NOMO-1 (cell line): ENCODE measurements around the gene MUC5AC.
"Not testable (repeated sequence)": the region's sequence is repeated elsewhere in the genome, so short reads cannot be mapped to it uniquely, and the experiment has no call there.

Experiments used
- DNase-seq, 2 experiments: peaks; one replicate each; lab custom pipeline; 2025; ENCODE audit not compliant: unreplicated experiment in 2 of 2; lab: John Stamatoyannopoulos, UW

Gene MUC5AC

DNA sequence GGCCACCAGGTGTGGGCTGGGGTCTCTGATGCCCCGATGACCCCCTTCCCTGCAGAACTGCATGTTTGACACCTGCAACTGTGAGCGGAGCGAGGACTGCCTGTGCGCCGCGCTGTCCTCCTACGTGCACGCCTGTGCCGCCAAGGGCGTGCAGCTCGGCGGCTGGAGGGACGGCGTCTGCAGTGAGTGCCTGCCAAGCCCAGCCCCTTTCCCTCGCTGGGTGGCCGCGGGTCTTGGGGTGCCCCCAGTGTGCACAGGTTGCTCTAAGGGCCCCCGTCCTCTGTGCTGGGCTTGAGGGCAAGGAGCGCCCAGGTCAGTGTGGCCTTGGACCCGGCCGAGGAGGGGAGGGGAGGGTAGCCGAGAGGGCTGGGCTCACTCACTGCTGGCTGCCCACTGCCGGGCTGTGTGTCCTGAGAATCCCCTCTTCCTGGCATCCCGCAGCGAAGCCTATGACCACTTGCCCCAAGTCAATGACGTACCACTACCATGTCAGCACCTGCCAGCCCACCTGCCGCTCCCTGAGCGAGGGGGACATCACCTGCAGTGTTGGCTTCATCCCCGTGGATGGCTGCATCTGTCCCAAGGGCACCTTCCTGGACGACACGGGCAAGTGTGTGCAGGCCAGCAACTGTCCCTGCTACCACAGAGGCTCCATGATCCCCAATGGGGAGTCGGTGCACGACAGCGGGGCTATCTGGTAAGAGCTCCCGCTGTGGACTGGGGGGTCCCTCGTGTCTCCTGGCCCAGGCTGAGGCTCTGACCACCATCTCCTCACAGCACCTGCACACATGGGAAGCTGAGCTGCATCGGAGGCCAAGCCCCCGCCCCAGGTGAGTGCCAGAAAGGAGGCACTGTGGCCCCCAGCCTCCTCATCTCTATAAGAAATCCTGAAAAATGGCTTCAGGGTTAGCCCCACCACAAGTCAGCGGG, 17.0 kb downstream of the MUC5AC start:
- no peak for DNase-seq

DNA sequence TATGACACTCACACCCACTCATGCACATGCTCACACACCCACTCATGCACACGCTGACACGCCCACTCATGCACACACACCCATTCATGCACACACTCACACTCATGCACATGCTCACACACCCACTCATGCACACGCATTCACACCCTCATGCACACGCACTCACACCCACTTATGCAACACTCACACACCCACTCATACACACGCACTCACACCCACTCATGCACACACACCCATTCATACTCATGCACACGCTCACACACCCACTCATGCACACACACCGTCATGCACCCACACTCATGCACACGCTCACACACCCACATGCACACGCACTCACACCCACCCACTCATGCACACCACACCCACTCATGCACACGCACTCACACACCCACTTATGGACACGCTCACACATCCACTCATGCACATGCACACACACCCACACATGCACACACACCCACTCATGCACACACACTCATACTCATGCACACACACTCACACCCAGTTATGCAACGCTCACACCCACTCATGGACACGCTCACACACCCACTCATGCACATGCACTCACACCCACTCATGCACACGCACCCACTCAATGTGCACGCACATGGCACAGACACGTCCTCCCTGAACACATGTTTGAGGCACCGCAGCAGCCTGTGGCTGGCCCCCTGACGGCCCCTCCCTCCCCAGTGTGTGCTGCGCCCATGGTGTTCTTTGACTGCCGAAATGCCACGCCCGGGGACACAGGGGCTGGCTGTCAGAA, 17.9 kb downstream of the MUC5AC start:
- no peak for DNase-seq

DNA sequence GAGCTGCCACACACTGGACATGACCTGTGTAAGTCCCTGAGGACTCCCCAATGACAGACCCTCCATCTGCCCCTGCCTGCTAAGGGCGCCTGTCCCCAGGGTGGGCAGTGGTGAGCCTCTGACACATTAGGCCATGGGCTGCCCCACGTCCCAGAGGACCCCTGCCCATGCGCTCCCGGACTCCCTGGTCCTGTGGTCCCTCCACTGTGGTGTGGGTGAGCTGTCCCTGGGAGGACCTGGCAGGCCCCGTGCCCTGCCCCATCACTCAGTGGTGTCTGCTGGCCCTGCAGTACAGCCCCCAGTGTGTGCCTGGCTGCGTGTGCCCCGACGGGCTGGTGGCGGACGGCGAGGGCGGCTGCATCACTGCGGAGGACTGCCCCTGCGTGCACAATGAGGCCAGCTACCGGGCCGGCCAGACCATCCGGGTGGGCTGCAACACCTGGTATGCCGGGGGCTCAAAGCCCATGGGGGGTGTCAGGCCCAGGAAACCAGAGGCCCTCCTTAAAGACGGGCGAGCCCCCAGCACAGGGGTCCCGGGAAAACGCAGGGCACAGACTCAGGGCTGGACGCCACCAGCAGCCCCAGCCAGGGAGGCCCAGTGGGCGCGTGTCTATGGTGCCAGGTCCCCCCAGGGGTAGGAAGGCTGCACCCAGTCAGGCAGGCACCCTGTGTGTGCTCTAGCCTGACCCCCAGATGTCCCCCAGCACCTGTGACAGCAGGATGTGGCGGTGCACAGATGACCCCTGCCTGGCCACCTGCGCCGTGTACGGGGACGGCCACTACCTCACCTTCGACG, 18.7 kb downstream of the MUC5AC start:
- DNase-seq: no peak

DNA sequence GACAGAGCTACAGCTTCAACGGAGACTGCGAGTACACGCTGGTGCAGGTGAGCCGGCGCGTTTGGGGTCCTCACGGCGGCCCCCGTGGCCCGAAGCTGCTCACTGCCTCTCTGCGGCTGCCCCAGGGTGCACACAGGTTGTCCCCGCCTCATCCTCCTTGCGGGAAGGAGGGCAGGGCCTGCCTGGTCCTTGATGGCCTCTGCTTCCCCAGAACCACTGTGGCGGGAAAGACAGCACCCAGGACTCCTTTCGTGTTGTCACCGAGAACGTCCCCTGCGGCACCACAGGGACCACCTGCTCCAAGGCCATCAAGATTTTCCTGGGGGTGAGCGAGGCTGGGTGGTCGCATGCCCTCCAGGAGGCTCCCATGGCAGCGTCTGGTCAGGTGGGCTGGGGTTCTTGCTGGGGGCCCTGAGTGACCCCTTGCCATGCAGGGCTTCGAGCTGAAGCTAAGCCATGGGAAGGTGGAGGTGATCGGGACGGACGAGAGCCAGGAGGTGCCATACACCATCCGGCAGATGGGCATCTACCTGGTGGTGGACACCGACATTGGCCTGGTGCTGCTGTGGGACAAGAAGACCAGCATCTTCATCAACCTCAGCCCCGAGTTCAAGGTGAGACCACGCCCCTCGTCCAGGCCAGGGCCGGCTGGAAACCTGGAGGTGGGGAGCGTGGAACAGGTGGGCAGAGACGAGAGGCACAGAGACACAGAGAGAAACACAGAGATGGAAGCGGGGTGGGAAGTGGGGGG, 19.4 kb downstream of the MUC5AC start:
- no peak for DNase-seq

DNA sequence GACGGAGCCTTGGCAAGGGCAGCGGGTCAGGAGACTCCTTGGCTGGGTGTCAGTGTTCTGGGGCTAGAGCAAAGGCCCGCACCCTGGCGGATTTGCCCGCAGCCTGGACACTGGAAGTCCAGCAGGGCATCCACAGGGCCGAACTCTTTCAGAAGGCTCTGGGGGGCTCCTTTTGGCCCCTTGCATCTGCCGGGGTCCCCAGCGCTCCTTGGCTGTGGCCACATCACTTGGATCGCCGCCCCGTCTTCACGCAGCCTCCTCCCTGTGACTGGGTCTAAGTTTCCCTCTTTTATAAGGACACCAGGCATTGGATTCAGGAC, 20.0 kb downstream of the MUC5AC start:
- no peak for DNase-seq

DNA sequence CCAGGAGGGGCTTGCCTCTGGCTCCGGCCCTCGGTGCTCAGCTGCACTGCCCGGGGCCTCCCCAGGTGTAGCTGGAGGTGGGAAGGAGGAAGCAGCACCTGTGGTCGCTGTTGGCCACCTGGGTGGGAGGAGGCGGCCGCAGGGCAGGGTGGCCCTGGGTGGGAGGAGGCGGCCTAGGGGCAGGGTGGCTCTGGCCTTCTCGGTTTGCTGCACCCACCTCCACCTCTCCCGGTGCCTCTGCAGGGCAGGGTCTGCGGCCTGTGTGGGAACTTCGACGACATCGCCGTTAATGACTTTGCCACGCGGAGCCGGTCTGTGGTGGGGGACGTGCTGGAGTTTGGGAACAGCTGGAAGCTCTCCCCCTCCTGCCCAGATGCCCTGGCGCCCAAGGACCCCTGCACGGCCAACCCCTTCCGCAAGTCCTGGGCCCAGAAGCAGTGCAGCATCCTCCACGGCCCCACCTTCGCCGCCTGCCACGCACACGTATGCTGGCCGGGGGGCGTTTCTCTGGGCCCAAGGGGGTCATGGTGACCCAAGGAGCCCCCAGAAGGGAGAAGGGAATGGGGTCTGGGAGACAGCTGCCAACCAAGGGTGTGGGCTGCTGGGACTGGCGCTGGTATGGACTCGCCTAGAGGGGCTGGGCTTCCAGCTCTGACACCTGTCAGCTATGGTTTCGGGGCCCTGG, 20.6 kb downstream of the MUC5AC start:
- DNase-seq: no peak

DNA sequence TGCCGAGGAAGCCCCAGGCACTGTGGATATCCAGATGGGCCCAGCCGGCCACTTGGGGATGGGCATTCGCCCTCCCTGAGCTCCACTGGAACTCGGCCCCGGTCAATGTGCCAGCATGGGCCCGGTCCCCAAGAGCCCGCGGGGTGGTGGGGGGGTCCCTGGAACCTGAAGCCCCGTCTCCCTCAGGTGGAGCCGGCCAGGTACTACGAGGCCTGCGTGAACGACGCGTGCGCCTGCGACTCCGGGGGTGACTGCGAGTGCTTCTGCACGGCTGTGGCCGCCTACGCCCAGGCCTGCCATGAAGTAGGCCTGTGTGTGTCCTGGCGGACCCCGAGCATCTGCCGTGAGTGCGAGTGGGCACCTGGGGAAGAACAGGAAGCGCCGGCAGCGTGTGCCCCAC, 21.2 kb downstream of the MUC5AC start:
- no peak for DNase-seq

DNA sequence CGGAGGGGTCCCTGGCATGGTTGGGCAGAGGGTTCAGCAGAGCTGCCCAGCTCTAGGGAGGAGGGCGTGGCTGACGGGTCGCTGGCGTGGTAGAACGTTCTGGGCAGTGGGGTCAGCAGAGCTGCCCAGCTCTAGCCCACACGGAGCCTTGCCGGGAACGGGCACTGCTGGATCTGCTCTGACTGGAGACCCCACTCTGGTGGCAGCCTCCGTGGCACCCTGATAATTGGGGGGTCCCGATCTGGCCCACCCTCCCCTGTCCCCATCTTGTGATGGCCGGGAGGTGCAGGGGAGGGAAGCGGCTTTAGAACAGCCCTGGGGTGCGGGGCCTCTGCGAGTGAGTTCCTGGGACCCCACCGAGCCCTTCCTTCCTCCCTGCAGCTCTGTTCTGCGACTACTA, 21.9 kb downstream of the MUC5AC start:
- no peak for DNase-seq

DNA sequence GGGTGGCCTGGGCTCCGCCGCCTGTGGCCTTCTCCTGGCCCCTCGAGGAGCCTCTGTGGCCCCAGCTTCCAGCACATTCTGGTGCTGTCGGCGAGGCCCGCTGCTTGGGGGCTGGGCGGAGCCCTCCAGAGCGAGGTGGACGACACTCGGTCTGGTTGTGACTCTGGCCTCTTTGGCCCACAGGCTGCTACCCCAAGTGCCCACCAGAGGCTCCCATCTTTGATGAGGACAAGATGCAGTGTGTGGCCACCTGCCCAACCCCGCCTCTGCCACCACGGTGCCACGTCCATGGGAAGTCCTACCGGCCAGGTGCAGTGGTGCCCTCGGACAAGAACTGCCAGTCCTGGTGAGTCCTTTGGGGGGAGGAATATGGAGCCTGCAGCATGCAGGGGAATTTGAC, 22.4 kb downstream of the MUC5AC start:
- DNase-seq: no peak

DNA sequence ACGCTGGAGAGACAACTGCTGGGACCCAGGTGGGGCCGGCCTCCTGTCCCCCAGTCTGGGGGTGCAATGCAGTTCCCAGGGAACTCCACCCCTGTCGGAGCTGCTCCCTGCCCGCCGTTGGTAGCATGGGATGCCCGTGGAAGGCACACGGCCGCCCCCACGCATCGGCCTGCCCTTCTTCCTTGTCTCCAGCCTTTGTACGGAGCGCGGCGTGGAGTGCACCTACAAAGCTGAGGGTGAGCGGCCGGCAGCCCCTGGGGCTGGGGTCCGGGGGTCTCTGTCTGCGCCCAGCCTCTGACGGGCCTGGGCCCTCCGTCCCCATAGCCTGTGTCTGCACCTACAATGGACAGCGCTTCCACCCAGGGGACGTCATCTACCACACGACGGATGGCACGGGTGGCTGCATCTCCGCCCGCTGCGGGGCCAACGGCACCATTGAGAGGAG, 23.2 kb downstream of the MUC5AC start:
- DNase-seq: no peak

DNA sequence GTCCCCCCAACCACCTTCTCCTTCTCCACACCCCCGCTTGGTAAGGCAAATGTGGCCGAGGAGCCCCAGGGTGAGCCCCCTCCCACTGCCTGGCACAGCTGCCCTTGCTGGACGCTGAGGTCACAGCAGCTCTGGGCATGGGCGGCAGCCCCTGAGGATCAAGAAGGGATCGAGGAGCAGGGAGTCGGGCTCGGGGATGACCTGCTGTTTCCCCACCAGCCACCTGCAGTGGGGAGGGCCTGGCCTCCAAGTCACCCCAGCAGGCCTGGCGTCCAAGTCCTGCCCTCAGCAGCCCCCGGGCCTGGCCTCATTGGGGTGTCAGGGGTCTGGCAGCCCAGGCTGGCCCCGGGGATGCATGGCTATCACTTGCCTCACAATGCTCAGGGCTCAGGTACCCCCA, 23.7 kb downstream of the MUC5AC start:
- no peak for DNase-seq

DNA sequence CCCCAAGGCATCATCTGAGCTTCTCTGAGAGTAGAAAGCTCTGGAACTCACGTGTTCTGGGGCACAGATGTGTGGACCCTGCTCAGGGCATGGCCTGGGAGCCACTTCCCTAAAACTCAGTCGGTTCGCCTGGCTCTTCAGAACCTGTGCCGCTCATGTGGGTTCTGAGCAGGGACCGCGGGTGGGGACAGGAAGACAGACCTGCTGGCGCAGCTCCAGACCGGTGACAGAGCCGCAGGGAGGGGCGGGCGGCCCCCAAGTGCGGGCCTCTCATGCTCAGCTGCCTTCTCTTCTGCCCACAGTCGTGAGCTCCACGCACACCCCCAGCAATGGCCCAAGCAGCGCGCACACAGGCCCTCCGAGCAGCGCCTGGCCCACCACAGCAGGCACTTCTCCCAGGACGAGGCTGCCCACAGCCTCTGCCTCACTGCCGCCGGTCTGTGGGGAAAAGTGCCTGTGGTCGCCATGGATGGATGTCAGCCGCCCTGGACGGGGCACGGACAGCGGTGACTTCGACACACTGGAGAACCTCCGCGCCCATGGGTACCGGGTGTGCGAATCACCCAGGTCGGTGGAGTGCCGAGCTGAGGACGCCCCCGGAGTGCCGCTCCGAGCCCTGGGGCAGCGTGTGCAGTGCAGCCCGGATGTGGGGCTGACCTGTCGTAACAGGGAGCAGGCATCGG, 24.2 kb downstream of the MUC5AC start:
- DNase-seq: no peak

DNA sequence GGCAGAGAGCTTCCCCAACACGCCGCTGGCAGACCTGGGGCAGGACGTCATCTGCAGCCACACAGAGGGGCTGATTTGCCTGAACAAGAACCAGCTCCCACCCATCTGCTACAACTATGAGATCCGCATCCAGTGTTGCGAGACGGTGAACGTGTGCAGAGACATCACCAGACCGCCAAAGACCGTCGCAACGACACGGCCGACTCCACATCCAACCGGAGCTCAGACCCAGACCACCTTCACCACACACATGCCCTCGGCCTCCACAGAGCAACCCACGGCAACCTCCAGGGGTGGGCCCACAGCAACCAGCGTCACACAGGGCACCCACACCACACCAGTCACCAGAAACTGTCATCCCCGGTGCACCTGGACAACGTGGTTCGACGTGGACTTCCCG, 26.4 kb downstream of the MUC5AC start:
- DNase-seq: not testable (repeated sequence)

DNA sequence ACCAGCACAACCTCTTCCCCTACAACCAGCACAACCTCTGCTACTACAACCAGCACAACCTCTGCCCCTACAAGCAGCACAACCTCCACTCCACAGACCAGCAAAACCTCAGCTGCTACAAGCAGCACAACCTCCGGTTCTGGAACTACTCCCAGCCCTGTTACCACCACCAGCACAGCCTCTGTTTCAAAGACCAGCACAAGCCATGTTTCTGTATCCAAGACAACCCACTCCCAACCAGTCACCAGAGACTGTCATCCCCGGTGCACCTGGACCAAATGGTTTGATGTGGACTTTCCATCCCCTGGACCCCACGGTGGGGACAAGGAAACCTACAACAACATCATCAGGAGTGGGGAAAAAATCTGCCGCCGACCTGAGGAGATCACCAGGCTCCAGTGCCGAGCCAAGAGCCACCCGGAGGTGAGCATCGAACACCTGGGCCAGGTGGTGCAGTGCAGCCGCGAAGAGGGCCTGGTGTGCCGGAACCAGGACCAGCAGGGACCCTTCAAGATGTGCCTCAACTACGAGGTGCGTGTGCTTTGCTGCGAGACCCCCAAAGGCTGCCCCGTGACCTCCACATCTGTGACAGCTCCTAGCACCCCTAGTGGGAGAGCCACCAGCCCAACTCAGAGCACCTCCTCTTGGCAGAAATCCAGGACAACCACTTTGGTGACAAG, 30.8 kb downstream of the MUC5AC start:
- not testable (repeated sequence) for DNase-seq

DNA sequence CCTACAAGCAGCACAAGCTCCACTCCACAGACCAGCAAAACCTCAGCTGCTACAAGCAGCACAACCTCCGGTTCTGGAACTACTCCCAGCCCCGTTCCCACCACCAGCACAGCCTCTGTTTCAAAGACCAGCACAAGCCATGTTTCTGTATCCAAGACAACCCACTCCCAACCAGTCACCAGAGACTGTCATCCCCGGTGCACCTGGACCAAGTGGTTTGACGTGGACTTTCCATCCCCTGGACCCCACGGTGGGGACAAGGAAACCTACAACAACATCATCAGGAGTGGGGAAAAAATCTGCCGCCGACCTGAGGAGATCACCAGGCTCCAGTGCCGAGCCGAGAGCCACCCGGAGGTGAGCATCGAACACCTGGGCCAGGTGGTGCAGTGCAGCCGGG, 32.1 kb downstream of the MUC5AC start:
- not testable (repeated sequence) for DNase-seq

DNA sequence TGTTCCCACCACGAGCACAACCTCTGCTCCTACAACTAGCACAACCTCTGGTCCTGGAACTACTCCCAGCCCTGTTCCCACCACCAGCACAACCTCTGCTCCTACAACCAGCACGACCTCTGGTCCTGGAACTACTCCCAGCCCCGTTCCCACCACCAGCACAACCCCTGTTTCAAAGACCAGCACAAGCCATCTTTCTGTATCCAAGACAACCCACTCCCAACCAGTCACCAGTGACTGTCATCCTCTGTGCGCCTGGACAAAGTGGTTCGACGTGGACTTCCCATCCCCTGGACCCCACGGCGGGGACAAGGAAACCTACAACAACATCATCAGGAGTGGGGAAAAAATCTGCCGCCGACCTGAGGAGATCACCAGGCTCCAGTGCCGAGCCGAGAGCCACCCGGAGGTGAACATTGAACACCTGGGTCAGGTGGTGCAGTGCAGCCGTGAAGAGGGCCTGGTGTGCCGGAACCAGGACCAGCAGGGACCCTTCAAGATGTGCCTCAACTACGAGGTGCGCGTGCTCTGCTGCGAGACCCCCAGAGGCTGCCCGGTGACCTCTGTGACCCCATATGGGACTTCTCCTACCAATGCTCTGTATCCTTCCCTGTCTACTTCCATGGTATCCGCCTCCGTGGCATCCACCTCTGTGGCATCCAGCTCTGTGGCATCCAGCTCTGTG, 34.2 kb downstream of the MUC5AC start:
- not testable (repeated sequence) for DNase-seq

DNA sequence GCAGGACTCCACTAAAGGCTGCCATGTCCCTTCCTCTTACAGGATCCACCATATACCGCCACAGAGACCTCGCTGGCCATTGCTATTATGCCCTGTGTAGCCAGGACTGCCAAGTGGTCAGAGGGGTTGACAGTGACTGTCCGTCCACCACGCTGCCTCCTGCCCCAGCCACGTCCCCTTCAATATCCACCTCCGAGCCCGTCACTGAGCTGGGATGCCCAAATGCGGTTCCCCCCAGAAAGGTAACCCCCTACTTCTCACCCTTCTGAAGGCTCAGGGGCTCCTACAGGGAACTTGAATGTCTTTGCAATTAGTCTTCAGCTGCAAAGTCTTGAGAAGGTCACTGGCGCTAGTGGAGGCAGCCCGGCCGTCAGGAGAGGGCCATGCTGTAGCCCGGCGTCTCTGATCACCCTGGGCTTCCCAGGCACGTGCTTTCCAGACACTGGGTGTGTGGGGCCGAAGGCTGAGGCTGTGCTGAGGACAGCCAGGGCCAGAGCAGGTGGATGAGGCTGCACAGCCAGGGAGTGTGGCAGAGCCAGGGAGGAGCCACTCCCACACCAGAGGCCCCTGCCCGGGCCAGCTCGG, 35.1 kb downstream of the MUC5AC start:
- DNase-seq: no peak
